HEK293 (cell line): ENCODE results near the gene SIRT7.

Experiments
- CTCF ChIA-PET: fragments of 350-600 bp; formaldehyde crosslinking; extraction: SDS; loops from one replicate; lab custom pipeline; 2021; ENCODE audit warnings: antibody characterized with exemption; lab: Yijun Ruan, JAX
- POLR2A ChIA-PET: fragments of 300-600 bp; formaldehyde crosslinking; extraction: SDS; loops from one replicate; lab custom pipeline; 2020; ENCODE audit warnings: antibody characterized with exemption, inconsistent platforms; lab: Yijun Ruan, JAX
- H3K27ac ChIP-seq: fragments of 200-500 bp; sonication (Bioruptor generic); 2 replicates; pipeline ENCODE4 v1.5.1; 2014; ENCODE audit warnings: low read depth, low read length, control low read depth, inconsistent platforms; ENCODE audit errors: extremely low read depth
- H3K36me3 ChIP-seq, 2 experiments: fragments of 200-500 bp in 1 of 2; sonication (Bioruptor generic) in 1 of 2; 1 replicate in 1 of 2; 2 replicates in 1 of 2; pipeline ENCODE4 v1.5.1; 2014 to 2017; ENCODE audit warnings: inconsistent platforms in 2 of 2, low read length in 2 of 2; ENCODE audit not compliant: control insufficient read depth in 2 of 2, insufficient read depth in 1 of 2
- H3K4me1 ChIP-seq: fragments of 200-500 bp; sonication (Bioruptor generic); 2 replicates; pipeline ENCODE4 v1.5.1; 2014; ENCODE audit warnings: mild to moderate bottlenecking, low read length, inconsistent platforms; ENCODE audit not compliant: control insufficient read depth, insufficient read depth
- H3K4me3 ChIP-seq: 2 replicates; pipeline ENCODE4 v1.5.1; 2011; ENCODE audit warnings: low read depth, mild to moderate bottlenecking, control low read depth, low read length, moderate library complexity
- H3K9me3 ChIP-seq: fragments of 200-500 bp; sonication (Bioruptor generic); 2 replicates; pipeline ENCODE4 v1.5.1; 2014; ENCODE audit warnings: low read depth, low read length, inconsistent platforms; ENCODE audit not compliant: control insufficient read depth, insufficient read depth
- GLIS2 ChIP-seq: fragments of 450-650 bp; formaldehyde crosslinking; IDR thresholded peaks from 2 replicates; pipeline ENCODE4 v1.5.1; 2016; ENCODE audit warnings: missing biosample characterization, missing genetic modification characterization
- KLF10 ChIP-seq: fragments of 450-650 bp; IDR thresholded peaks from 2 replicates; pipeline ENCODE4 v1.5.1; 2018; ENCODE audit warnings: missing biosample characterization, mild to moderate bottlenecking, missing genetic modification characterization
- KLF8 ChIP-seq: fragments of 450-650 bp; formaldehyde crosslinking; IDR thresholded peaks from 2 replicates; pipeline ENCODE4 v1.5.1; 2016; ENCODE audit warnings: missing biosample characterization, missing genetic modification characterization
- OVOL3 ChIP-seq: fragments of 450-650 bp; formaldehyde crosslinking; IDR thresholded peaks from 2 replicates; pipeline ENCODE4 v1.5.1; 2016; ENCODE audit warnings: missing biosample characterization, missing genetic modification characterization
- PRDM1 ChIP-seq: fragments of 450-650 bp; formaldehyde crosslinking; IDR thresholded peaks from 2 replicates; pipeline ENCODE4; 2016; ENCODE audit warnings: missing biosample characterization, missing genetic modification characterization
- SCRT2 ChIP-seq: fragments of 450-650 bp; formaldehyde crosslinking; IDR thresholded peaks from 2 replicates; pipeline ENCODE4 v1.5.1; 2016; ENCODE audit warnings: missing biosample characterization, missing genetic modification characterization
- SETDB1 ChIP-seq: IDR thresholded peaks from one replicate; pipeline ENCODE4 v1.6.1; 2017; ENCODE audit warnings: mild to moderate bottlenecking, low read length, moderate library complexity, mixed read lengths; ENCODE audit not compliant: insufficient read length
- SP2 ChIP-seq: fragments of 450-650 bp; formaldehyde crosslinking; IDR thresholded peaks from 2 replicates; pipeline ENCODE4 v1.5.1; 2016; ENCODE audit warnings: missing biosample characterization, missing genetic modification characterization
- SP3 ChIP-seq: fragments of 450-650 bp; formaldehyde crosslinking; IDR thresholded peaks from 2 replicates; pipeline ENCODE4 v1.5.1; 2016; ENCODE audit warnings: missing biosample characterization, missing genetic modification characterization
- ZFHX2 ChIP-seq: fragments of 450-650 bp; formaldehyde crosslinking; conservative IDR thresholded peaks from 2 replicates; pipeline ENCODE4 v1.5.1; 2016; ENCODE audit warnings: missing biosample characterization, missing genetic modification characterization
- ZFP41 ChIP-seq: fragments of 450-650 bp; formaldehyde crosslinking; IDR thresholded peaks from 2 replicates; pipeline ENCODE4 v1.5.1; 2016; ENCODE audit warnings: missing biosample characterization, missing genetic modification characterization, borderline replicate concordance
- ZNF155 ChIP-seq: fragments of 450-650 bp; formaldehyde crosslinking; IDR thresholded peaks from 2 replicates; pipeline ENCODE4 v1.5.1; 2016; ENCODE audit warnings: missing biosample characterization, missing genetic modification characterization
- ZNF350 ChIP-seq: fragments of 450-650 bp; formaldehyde crosslinking; IDR thresholded peaks from 2 replicates; pipeline ENCODE4 v1.5.0; 2017; ENCODE audit warnings: missing biosample characterization, mild to moderate bottlenecking, missing genetic modification characterization
- ZNF354C ChIP-seq: fragments of 450-650 bp; formaldehyde crosslinking; IDR thresholded peaks from 2 replicates; pipeline ENCODE4 v1.5.1; 2016; ENCODE audit warnings: missing biosample characterization, missing genetic modification characterization, low read depth, borderline replicate concordance
- ZNF362 ChIP-seq: fragments of 450-650 bp; formaldehyde crosslinking; IDR thresholded peaks from 2 replicates; pipeline ENCODE4 v1.5.1; 2016; ENCODE audit warnings: missing biosample characterization, missing genetic modification characterization
- ZNF501 ChIP-seq: fragments of 450-650 bp; formaldehyde crosslinking; IDR thresholded peaks from 2 replicates; pipeline ENCODE4 v1.5.1; 2016; ENCODE audit warnings: missing biosample characterization, missing genetic modification characterization
- ZNF518A ChIP-seq: fragments of 450-650 bp; formaldehyde crosslinking; conservative IDR thresholded peaks from 2 replicates; pipeline ENCODE4 v1.5.1; 2016; ENCODE audit warnings: low read depth, missing biosample characterization, missing genetic modification characterization
- ZNF561 ChIP-seq: fragments of 450-650 bp; IDR thresholded peaks from 2 replicates; pipeline ENCODE4 v1.5.1; 2018; ENCODE audit warnings: missing biosample characterization, missing genetic modification characterization, borderline replicate concordance
- ZNF596 ChIP-seq: fragments of 450-650 bp; IDR thresholded peaks from 2 replicates; pipeline ENCODE4 v1.5.0; 2018; ENCODE audit warnings: missing biosample characterization, mild to moderate bottlenecking, missing genetic modification characterization, moderate library complexity
- ZNF621 ChIP-seq: fragments of 450-650 bp; formaldehyde crosslinking; IDR thresholded peaks from 2 replicates; pipeline ENCODE4 v1.5.1; 2017; ENCODE audit warnings: missing biosample characterization, missing genetic modification characterization
- ZNF624 ChIP-seq: fragments of 450-650 bp; formaldehyde crosslinking; IDR thresholded peaks from 2 replicates; pipeline ENCODE4 v1.5.1; 2017; ENCODE audit warnings: missing biosample characterization, missing genetic modification characterization
- ZNF654 ChIP-seq: fragments of 450-650 bp; formaldehyde crosslinking; IDR thresholded peaks from 2 replicates; pipeline ENCODE4 v1.5.1; 2016; ENCODE audit warnings: low read depth, missing biosample characterization, missing genetic modification characterization
- ZNF677 ChIP-seq: fragments of 450-650 bp; IDR thresholded peaks from 2 replicates; pipeline ENCODE4 v1.5.0; 2018; ENCODE audit warnings: missing biosample characterization, mild to moderate bottlenecking, missing genetic modification characterization, moderate library complexity
- ZNF785 ChIP-seq: fragments of 450-650 bp; formaldehyde crosslinking; IDR thresholded peaks from 2 replicates; pipeline ENCODE4 v1.5.1; 2016; ENCODE audit warnings: missing biosample characterization, missing genetic modification characterization
- ZNF843 ChIP-seq: fragments of 450-650 bp; formaldehyde crosslinking; IDR thresholded peaks from 2 replicates; pipeline ENCODE4 v1.5.1; 2016; ENCODE audit warnings: missing biosample characterization, missing genetic modification characterization
- TF ChIP-seq, protein P1 (sequence below): fragments of 450-650 bp; formaldehyde crosslinking; IDR thresholded peaks from 2 replicates; pipeline ENCODE4 v1.5.1; 2016; ENCODE audit warnings: missing biosample characterization, missing genetic modification characterization
- TF ChIP-seq, protein P2 (sequence below): fragments of 450-650 bp; formaldehyde crosslinking; IDR thresholded peaks from 2 replicates; pipeline ENCODE4 v1.5.1; 2016; ENCODE audit warnings: missing biosample characterization, missing genetic modification characterization

SIRT7 gene, protein sequence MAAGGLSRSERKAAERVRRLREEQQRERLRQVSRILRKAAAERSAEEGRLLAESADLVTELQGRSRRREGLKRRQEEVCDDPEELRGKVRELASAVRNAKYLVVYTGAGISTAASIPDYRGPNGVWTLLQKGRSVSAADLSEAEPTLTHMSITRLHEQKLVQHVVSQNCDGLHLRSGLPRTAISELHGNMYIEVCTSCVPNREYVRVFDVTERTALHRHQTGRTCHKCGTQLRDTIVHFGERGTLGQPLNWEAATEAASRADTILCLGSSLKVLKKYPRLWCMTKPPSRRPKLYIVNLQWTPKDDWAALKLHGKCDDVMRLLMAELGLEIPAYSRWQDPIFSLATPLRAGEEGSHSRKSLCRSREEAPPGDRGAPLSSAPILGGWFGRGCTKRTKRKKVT

DNA sequence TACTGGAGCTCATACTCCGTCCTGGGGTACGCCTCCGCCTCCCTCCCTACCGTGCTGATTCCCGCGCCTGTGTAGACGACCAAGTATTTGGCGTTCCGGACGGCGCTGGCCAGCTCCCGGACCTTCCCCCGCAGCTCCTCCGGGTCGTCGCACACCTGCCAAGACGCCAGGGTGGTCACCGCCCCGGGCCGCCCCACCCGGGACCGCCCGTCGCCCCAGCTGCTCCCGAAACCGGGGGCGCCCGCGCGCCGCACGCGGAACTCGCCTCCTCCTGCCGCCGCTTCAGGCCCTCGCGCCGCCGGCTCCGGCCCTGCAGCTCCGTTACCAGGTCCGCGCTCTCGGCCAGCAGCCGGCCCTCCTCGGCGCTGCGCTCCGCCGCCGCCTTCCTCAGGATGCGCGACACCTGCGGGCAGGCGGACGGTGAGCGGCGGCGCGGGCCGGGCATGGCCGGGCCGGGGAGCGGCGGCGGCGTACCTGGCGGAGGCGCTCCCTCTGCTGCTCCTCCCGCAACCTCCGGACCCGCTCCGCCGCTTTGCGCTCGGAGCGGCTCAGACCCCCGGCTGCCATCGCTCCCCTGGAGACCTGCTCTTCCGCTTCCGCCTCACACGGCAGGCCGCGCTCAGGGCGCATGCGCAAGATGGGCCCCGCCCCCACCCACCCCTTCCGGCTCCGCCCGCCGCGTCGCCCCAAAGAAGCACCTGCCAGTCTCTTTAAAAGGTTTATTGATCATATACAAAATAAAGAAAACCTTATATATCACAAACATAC is at the start of gene SIRT7:
TSS of gene SIRT7 (minus strand) at position 612 of the 768 bp plus-strand sequence. CDS start at position 567, 45 bp downstream.
- CTCF ChIA-PET: interaction anchor here (0.7 to 1.3 kb wide), 12 partner anchors 9 to 184 kb away, joined by 3 to 6 read pairs (median 4); no protein-coding TSS in a partner anchor
- Histone ChIP-seq H3K9me3 (no peaks in the 10 kb centered on the region), H3K27ac (peak within 1 kb of the TSS; percentile 65; the same call in 1 of the 2 replicates), H3K4me1 (0 out of 2 replicates have a peak, but pooled peaks cover 2% of the 10 kb centered on the region), H3K36me3 (peaks cover 6 to 74% of the 10 kb centered on the region in 2 experiments; a peak in 1 of 3 replicates), H3K4me3 (peak within 1 kb of the TSS; percentile 71)
- POLR2A ChIA-PET: interaction anchor here (0.6 to 2.1 kb wide), 6 partner anchors 9 to 105 kb away, joined by 3 to 22 read pairs (median 5); partner anchors contain the start of genes ALYREF, ANAPC11, CENPX and LRRC45
- TF ChIP-seq KLF8 (tag by site-specific recombination) (peak; percentile 46; the same call in 1 of the 2 replicates), SP2 (tag by site-specific recombination) (peak; percentile 49), ZNF843 (tag by site-specific recombination) (no peak), ZNF624 (tag by site-specific recombination) (no peak), ZNF654 (no peak), KLF10 (tag by site-specific recombination) (0 out of 2 replicates have a peak, but pooled peaks have one; percentile 30), ZNF621 (tag by site-specific recombination) (no peak), PRDM1 (tag by site-specific recombination) (no peak), ZNF518A (tag by site-specific recombination) (no peak), ZNF677 (tag by site-specific recombination) (0 out of 2 replicates have a peak, but pooled peaks have one; percentile 6), ZNF501 (tag by site-specific recombination) (no peak), ZNF155 (tag by site-specific recombination) (no peak), OVOL3 (tag by site-specific recombination) (no peak), SP3 (tag by site-specific recombination) (peak; percentile 71), ZNF362 (tag by site-specific recombination) (no peak), ZNF785 (no peak), ZNF354C (tag by site-specific recombination) (no peak), ZNF350 (tag by site-specific recombination) (no peak), ZNF596 (tag by site-specific recombination) (0 out of 2 replicates have a peak, but pooled peaks have one; percentile 31), SCRT2 (tag by site-specific recombination) (no peak), ZFHX2 (0 out of 2 replicates have a peak, but pooled peaks have one; percentile 9), GLIS2 (0 out of 2 replicates have a peak, but pooled peaks have one; percentile 10), ZFP41 (tag by site-specific recombination) (no peak), SETDB1 (no peak), ZNF561 (tag by site-specific recombination) (0 out of 2 replicates have a peak, but pooled peaks have one; percentile 36)
- TF ChIP-seq, protein P1, sequence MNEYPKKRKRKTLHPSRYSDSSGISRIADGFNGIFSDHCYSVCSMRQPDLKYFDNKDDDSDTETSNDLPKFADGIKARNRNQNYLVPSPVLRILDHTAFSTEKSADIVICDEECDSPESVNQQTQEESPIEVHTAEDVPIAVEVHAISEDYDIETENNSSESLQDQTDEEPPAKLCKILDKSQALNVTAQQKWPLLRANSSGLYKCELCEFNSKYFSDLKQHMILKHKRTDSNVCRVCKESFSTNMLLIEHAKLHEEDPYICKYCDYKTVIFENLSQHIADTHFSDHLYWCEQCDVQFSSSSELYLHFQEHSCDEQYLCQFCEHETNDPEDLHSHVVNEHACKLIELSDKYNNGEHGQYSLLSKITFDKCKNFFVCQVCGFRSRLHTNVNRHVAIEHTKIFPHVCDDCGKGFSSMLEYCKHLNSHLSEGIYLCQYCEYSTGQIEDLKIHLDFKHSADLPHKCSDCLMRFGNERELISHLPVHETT (tag by site-specific recombination): no peak
- TF ChIP-seq, protein P2, sequence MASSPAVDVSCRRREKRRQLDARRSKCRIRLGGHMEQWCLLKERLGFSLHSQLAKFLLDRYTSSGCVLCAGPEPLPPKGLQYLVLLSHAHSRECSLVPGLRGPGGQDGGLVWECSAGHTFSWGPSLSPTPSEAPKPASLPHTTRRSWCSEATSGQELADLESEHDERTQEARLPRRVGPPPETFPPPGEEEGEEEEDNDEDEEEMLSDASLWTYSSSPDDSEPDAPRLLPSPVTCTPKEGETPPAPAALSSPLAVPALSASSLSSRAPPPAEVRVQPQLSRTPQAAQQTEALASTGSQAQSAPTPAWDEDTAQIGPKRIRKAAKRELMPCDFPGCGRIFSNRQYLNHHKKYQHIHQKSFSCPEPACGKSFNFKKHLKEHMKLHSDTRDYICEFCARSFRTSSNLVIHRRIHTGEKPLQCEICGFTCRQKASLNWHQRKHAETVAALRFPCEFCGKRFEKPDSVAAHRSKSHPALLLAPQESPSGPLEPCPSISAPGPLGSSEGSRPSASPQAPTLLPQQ (tag by site-specific recombination): no peak
